OCI-M2 (cell line): ENCODE measurements around the gene PARVA.

Source experiments
- DNase-seq: peaks from one replicate; lab custom pipeline; 2025; ENCODE audit not compliant: unreplicated experiment; lab: John Stamatoyannopoulos, UW

The PARVA gene

GRCh38 chr11:12403122-12403996 is 26.0 kb downstream of the PARVA start:
- DNase-seq, result no peak

- DNase-seq, result no peak
Measured at GRCh38 chr11:12403997-12404350, 26.6 kb downstream of the PARVA start.

GRCh38 chr11:12404436-12404835 is 27.1 kb downstream of the PARVA start:
- DNase-seq, result no peak

- DNase-seq, result no peak
Measured at GRCh38 chr11:12408156-12408770, 30.9 kb downstream of the PARVA start.

- no peak for DNase-seq
Measured at GRCh38 chr11:12409621-12410005, 32.2 kb downstream of the PARVA start.

GRCh38 chr11:12410006-12410728 is 32.8 kb downstream of the PARVA start:
- no peak for DNase-seq

- no peak for DNase-seq
Measured at GRCh38 chr11:12411393-12411792, 34.0 kb downstream of the PARVA start.

GRCh38 chr11:12411806-12412727 is 34.7 kb downstream of the PARVA start:
- peak; percentile 26 for DNase-seq

- no peak for DNase-seq
Measured at GRCh38 chr11:12413141-12414052, 36.0 kb downstream of the PARVA start.

- DNase-seq, result no peak
Measured at GRCh38 chr11:12414611-12415010, 37.2 kb downstream of the PARVA start.

- DNase-seq, result no peak
Measured at GRCh38 chr11:12415342-12415966, 38.1 kb downstream of the PARVA start.

- no peak for DNase-seq
Measured at GRCh38 chr11:12416552-12416951, 39.2 kb downstream of the PARVA start.

- DNase-seq, result no peak
Measured at GRCh38 chr11:12417691-12418611, 40.6 kb downstream of the PARVA start.

GRCh38 chr11:12420040-12420439 is 42.7 kb downstream of the PARVA start:
- DNase-seq, result no peak

GRCh38 chr11:12420706-12421105 is 43.3 kb downstream of the PARVA start:
- no peak for DNase-seq

- no peak for DNase-seq
Measured at GRCh38 chr11:12421386-12421785, 44.0 kb downstream of the PARVA start.

- DNase-seq, result no peak
Measured at GRCh38 chr11:12426176-12426575, 48.8 kb downstream of the PARVA start.

GRCh38 chr11:12429155-12429554 is 51.8 kb downstream of the PARVA start:
- DNase-seq, result no peak
